ENCODE measurements around the gene RBM33.
"Not testable (repeated sequence)": the region's sequence is repeated elsewhere in the genome, so short reads cannot be mapped to it uniquely, and the experiment has no call there.

RBM33 gene

GRCh38 chr7:155644178-155644970, at the start of gene RBM33:
RBM33 (plus strand) TSS chr7:155644661; CDS start chr7:155644877, 216 bp downstream.
- peak; percentile 58 to 66 for DNase-seq

DNA sequence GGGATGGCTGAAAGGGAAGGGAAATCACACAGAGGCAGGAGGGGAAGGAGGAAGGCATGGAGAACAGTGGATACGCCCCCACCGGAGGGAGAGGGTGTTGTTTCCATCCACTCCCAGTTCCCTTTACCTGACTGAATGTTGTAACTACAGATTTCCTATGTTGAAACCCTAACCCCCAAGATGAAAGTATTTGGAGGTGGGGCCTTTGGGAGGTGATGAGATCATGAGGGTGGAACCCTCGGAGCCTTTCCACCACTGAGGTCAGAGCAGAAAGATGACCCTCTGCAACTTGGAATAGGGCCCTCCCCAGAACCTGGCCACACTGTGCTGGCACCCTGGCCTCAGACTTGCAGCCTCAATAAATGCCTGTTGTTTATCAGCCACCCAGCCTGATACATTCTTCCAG, 49.5 kb upstream of the RBM33 start:
- DNase-seq, result no peak

DNA sequence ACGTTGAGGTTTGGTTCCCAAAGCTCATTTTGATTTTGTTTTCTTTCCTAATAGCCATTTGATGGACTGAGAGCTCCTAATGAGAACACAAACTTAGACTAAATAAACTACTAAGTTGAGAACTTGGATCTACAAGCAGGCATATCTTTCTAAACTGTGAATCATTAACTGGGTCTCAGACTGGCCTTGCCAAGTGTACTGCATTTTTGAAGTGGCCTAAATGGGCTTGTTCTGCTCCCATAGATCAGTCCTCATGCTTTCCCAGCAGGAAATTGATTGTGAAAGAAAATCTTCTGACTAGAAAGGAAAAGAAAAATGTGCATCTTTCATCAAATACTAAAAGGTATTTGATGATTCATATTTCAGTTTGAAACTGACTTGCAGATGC, 46.7 kb upstream of the RBM33 start:
- no peak for DNase-seq

- DNase-seq, result peak; percentile 15 to 71
These were observed 45.7 kb upstream of the RBM33 start for GRCh38 chr7:155598810-155599210.

GRCh38 chr7:155602156-155602555, 42.3 kb upstream of the RBM33 start:
- DNase-seq, result no peak

- no peak for DNase-seq
These were observed 41.7 kb upstream of the RBM33 start for GRCh38 chr7:155602750-155603149.

GRCh38 chr7:155603205-155603857, 41.1 kb upstream of the RBM33 start:
- no peak for DNase-seq

DNA sequence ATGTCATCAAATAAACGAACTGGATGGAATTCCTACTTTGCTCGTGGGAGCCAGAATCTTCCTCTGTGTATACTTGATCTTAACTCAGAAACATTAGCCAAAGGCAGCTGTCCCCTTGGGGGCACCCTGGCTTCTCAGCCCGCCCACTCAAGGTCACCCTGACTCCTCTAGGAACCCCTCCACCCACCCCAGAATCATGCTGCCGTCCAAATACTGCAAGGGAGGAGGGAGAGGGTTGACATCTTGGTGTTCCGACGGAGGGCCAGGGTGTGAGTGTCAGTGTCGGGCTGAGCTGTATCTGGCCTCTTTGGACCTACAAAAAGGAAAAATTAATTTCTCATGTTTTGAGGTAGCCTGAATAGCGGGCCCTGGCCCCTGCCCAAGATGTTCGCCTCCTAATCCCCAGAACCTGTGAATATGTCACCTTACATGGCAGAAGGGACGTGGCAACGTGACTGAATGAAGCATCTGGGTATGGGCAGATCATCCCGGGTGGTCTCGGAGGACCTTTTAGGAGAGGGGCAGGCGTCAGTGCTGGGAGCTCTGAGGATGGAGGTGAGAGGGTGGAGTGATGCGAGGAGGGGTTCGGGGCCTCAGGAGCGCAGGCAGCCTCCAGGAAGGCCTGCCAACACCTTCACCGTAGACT, 40.5 kb upstream of the RBM33 start:
- no peak for DNase-seq

DNA sequence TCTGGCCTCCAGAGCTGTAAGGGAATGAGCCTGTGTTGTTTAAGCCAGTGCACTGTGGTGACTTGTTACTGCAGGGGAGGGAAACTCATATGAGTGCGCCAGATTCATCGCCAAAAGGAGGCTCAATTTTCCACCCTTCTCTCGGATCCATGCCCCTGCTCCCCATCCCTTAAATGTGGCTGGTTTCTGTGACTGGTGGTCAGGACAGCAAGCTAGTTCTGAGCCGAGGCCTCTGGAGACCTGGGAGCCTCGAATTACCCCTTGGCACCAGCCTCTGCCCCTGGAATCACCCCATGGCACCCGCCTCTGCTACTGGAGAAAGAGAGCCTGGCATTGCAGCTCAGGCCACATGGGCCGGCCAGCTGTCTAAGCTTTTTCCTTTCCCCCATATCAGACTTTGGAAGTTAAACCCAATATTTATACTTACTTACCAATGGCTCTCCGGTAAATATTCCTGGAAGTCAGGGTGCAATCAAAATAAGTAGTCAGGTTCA, 39.9 kb upstream of the RBM33 start:
- no peak for DNase-seq

DNA sequence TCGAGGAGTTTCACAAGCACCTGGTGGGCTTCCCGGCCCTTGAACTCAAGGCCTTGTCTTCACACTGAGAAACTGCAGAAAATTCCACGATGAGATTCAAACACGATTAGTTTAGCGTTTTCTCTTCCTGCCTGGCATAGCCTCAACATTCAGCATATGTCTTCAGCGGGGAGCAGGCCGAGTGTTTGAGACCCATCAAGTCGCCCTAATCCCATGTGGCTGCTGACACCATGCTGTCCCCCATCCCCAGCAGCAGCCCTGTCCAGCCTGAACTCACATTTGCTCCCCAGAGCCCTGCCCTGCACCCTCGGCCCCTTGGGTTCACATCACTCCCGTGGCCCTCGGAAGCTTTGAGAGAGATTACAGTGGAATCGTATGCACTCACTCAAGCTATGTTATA, 35.3 kb upstream of the RBM33 start:
- DNase-seq, result no peak

GRCh38 chr7:155610633-155611193, 33.7 kb upstream of the RBM33 start:
- no peak for DNase-seq

DNA sequence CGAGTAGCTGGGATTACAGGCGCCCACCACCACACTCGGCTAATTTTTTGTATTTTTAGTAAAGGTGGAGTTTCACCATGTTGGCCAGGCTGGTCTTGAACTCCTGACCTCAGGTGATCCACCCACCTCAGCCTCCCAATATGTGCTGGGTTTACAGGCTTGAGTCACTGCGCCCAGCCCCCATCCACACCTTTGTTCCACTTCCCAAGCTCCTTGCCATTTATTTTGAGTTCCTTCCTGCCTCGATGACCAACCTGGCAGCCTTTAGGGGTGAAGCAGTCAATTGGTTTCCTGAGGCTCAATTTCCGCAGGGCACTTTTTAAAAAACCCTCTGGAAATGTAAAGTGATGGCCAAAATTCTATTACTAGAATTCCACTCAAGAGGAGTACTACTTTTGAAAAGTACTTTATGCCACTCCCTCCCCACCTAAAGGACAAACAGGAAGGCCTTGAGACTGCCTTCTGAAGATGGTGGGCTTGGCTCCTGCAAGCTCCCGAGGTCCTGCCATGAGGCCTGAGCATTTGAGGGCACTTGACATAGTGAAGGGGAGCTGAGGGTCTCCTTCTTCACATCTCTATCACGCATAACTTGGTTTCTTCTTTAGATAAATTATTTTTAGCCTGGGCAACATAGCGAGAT, 32.5 kb upstream of the RBM33 start:
- DNase-seq, result no peak

DNA sequence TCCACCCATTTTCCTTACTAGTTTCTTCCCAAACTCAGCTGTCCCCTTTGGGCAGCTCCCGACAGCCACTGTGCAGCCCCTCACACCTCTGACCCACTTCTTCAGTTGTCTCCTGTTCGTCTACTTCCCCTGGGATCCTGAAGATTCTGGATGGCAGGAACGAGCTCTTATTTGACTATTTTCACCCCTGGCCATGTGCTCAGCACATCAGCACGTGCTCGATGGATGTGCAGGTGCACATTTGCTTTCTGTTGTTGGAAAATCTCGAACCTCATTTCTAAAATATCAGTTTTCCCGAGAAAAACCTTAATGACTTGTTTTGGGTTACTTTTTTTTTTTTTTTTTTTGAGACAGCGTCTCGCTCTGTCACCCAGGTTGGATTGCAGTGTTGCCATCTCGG, 31.8 kb upstream of the RBM33 start:
- no peak for DNase-seq

- not testable (repeated sequence) for DNase-seq
These were observed 29.4 kb upstream of the RBM33 start for GRCh38 chr7:155615085-155615484.

DNA sequence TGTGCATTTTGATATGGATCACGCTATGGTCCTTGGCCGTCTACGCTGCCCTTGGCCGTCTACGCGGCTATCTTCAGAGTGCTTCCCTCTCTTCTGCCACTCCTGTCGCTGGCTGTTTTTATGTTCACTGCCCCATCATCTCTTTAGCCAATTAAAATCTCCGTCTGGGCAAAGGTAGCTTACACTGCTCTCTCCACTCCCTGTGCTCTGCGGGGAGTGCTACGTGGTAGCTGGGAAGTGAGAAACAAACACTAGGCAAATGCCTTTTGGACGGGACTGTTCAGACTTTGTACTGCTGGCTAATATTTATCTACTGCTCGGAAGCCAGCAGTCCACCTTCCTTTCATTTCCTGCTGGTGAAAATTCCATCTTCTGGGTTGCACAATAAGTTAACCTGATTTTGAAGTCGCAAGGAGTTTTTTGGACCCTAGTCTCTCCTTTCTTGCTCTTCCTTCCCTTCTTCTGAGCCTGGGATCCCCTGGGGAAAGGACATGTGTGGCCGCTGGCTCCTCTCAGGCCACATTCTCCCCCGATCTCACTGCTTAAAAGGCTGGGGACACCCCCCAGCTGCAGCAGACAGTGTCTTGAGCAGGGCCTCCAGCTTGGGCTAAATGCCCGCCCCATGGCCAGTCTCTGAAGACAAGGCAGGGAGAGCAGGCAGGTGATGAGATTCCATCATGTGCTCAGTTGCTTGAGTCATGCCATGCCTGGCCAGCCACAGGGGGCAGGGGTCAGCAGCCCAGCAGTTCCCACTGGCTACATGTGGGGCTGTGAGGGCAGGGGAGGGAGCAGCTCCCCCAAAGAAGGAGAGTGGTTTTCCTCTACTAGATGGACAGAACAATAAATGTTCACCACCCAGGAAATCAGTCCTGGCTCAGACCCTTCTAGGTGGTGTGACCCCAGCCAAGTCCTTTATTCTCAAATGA, 25.5 kb upstream of the RBM33 start:
- DNase-seq, result no peak

GRCh38 chr7:155619634-155620271, 24.7 kb upstream of the RBM33 start:
- no peak for DNase-seq

DNA sequence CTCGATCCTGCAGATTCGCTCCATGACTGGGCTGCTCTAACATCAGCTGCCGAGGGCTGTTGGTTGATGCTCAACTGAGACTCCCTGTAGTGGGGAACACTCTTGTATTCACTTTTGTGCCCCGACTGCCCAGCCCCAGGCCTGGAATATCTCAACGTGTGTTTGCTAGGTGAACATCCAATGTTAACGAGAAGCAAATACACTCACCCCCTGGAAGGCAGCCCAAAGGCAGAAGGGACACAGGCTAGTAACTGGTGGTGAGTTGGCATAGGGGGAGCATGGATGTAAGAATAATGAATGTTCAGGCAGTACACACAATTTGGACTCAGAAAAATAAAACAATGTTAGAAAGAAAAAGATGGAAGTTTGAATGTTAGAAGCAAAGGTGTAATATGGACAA, 24.0 kb upstream of the RBM33 start:
- DNase-seq, result no peak

GRCh38 chr7:155621418-155621980, 23.0 kb upstream of the RBM33 start:
- no peak for DNase-seq

DNA sequence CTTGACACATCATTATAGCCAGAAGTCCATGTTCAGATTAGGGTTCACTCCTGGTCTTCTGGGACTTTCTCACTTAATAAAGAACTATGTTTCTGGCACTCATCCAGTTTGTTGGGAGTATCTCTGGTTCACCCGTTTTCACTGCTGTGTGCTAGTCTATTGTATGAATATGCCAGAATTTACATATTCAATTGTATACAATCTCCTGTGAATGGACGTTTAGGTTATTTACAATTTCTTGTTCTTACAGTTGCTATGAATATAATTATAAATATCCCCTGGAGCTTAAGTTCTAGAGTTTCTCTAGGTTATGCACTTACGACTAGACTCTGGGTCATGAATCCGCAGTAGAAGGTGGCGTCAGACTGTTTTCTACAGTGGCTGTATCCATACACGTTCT, 20.0 kb upstream of the RBM33 start:
- no peak for DNase-seq

DNA sequence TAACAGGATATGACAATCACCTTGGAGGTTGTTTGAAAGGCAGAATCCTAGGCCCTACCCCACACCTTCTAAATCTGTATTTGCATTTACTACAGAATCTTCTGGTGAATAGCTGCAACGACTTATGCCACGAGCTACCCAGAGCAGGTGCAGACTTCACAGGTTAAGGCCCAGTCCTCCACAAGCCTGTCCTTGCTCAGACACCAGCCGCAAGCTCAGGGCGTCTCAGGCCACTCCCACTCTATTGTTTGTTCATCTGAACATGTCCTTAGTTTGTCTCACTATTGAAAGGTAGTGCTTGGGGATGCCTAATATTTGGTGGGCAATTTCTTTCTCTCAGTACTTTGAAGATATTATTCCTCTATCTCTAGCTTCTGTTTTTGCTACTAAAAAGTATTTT, 18.9 kb upstream of the RBM33 start:
- DNase-seq, result no peak

DNA sequence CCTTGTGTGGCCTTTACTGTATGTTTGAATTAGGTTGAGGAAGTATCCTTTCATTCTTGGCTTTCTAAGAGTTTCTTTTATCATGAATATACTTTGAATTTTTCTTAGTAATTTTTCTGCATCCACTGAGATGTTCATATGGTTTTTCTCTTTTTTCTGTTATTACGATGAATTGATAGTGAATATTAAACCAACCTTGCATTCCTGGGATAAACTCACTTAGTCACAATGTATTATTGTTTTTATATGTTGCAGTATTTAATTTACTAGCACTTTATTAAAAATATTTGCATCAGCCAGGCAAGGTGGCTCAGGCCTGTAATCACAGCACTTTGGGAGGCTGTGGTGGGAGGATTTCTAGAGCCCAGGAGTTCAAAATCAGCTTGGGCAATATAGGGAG, 15.3 kb upstream of the RBM33 start:
- no peak for DNase-seq

All from NCI-H524 (cell line).